ENCODE measurements around the gene ZNF735. TPM values are rescaled to one million over a fixed set of nuclear protein-coding genes. Genes with fewer than 3 reads are reported as not detected.

The ZNF735 gene
- total and polyA plus RNA-seq, 9 of the 15 experiments (the other 6 are each of a cell fraction or from before 2014, with no cell fraction given) = not detected

DNA sequence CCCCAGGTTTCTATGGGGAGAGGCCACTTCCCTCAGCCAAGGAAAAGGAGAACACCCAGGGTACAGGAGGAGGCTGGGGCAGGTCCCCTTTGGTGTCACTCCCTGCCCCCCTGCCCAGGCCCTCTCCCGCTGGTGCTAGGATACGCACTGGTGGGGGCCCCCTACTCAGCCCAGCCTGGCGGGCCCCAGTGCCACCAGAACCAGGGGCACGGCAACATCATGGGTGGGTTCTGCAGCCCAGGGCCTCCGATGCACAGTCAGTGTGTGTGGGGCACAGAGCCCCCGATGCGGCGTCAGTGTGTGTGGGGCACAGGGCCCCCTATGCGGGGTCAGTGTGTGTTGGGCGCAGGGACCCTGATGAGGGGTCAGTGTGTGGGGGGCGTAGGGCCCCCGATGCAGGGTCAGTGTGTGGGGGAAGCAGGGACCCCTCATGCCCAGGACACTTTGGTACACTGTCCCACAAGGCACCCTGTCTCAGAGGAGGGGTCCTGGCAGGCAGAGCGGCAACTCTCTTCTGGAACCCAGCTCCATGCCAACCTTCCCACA, 23.1 kb upstream of the ZNF735 start:
- intact Hi-C loops (cut with micrococcal nuclease) (no loop called here), in situ Hi-C loops (cut with MboI) (no loop called here)
- FAIRE-seq (no peak), DNase-seq (ENCODE audit: extremely low read depth in 1 of 4, low spot score in 3 of 4) (no peak), ATAC-seq (no peak)
- Histone ChIP-seq H2AFZ (ENCODE audit: low read depth, low read length) (no peak overlapping the region), H3K36me3 (ENCODE audit: control insufficient read depth, insufficient read depth, low read length) (no peaks in the 10 kb centered on the region), H3K79me2 (ENCODE audit: control insufficient read depth, insufficient read depth, low read length) (no peaks in the 10 kb centered on the region), H3K4me1 (replicated peaks in 1 of 2; ENCODE audit: control insufficient read depth in 2 of 2, insufficient read depth in 2 of 2, low read length in 2 of 2) (no peaks in the 10 kb centered on the region; a peak in 1 of 5 replicates), H3K9me1 (ENCODE audit: control insufficient read depth, insufficient read depth, low read length) (no peaks in the 10 kb centered on the region), H4K20me1 (replicated peaks; ENCODE audit: control insufficient read depth, insufficient read depth, low read length) (no peaks in the 10 kb centered on the region), H3K9ac (ENCODE audit: insufficient read depth in 1 of 2, low read depth in 2 of 2, low read length in 2 of 2) (no peak overlapping the region), H3K4me2 (ENCODE audit: insufficient read depth, low read length) (no peak overlapping the region), H3K9me3 (replicated peaks; ENCODE audit: control insufficient read depth, insufficient read depth, low read depth, low read length) (no peaks in the 10 kb centered on the region), H3K27ac (ENCODE audit: extremely low read depth, low read depth, low read length) (no peak overlapping the region), H3K27me3 (ENCODE audit: control insufficient read depth in 2 of 2, insufficient read depth in 2 of 2, low read length in 2 of 2) (no peaks in the 10 kb centered on the region), H3K4me3 (no peak overlapping the region)
- 23% methylated on average over 13 of the region's 13 CpGs for WGBS (ENCODE audit: insufficient coverage, low coverage, missing lambda C conversion rate)
- no TSS peak for BruUV-seq (replicated peaks)
- TF ChIP-seq ZNF212 (CRISPR knock-in tag; IDR thresholded peaks at IDR 0.05) = no peak
- no peak for TF ChIP-seq GABPB2 (CRISPR knock-in tag; conservative IDR thresholded peaks at IDR 0.05)
- no peak for TF ChIP-seq ZNF217 (CRISPR knock-in tag; IDR thresholded peaks at IDR 0.05)
- TF ChIP-seq NCOR1 (IDR thresholded peaks at IDR 0.05) = no peak
- ChIA-PET CTCF (ENCODE audit: low intra/inter-chr PET ratio) (no interaction called here), POLR2A (no interaction called here)

GRCh38 chr7:64184376-64184775, 22.6 kb upstream of the ZNF735 start:
- H3K4me3 ChIP-seq = no peak overlapping the region
- H3K36me3 ChIP-seq (ENCODE audit: control insufficient read depth, insufficient read depth, low read length) = no peaks in the 10 kb centered on the region
- no peaks in the 10 kb centered on the region for H4K20me1 ChIP-seq (replicated peaks; ENCODE audit: control insufficient read depth, insufficient read depth, low read length)
- H3K9me1 ChIP-seq (ENCODE audit: control insufficient read depth, insufficient read depth, low read length) = no peaks in the 10 kb centered on the region
- CTCF ChIA-PET (ENCODE audit: low intra/inter-chr PET ratio) = no interaction called here
- FAIRE-seq (no peak), ATAC-seq (no peak), DNase-seq (ENCODE audit: extremely low read depth in 1 of 4, low spot score in 3 of 4) (no peak)
- H3K4me1 ChIP-seq (replicated peaks in 1 of 2; ENCODE audit: control insufficient read depth in 2 of 2, insufficient read depth in 2 of 2, low read length in 2 of 2) = no peaks in the 10 kb centered on the region; a peak in 1 of 5 replicates
- H3K9me3 ChIP-seq (replicated peaks; ENCODE audit: control insufficient read depth, insufficient read depth, low read depth, low read length) = no peaks in the 10 kb centered on the region
- WGBS (ENCODE audit: insufficient coverage, low coverage, missing lambda C conversion rate) = 4% methylated on average over 10 of the region's 12 CpGs
- H3K9ac ChIP-seq (ENCODE audit: insufficient read depth in 1 of 2, low read depth in 2 of 2, low read length in 2 of 2) = no peak overlapping the region
- no peak overlapping the region for H2AFZ ChIP-seq (ENCODE audit: low read depth, low read length)
- POLR2A ChIA-PET = no interaction called here
- no peak overlapping the region for H3K4me2 ChIP-seq (ENCODE audit: insufficient read depth, low read length)
- in situ Hi-C loops (cut with MboI) = no loop called here
- intact Hi-C loops (cut with micrococcal nuclease) = no loop called here
- H3K79me2 ChIP-seq (ENCODE audit: control insufficient read depth, insufficient read depth, low read length) = no peaks in the 10 kb centered on the region
- no TSS peak for BruUV-seq (replicated peaks)
- no peak overlapping the region for H3K27ac ChIP-seq (ENCODE audit: extremely low read depth, low read depth, low read length)
- no peaks in the 10 kb centered on the region for H3K27me3 ChIP-seq (ENCODE audit: control insufficient read depth in 2 of 2, insufficient read depth in 2 of 2, low read length in 2 of 2)
- TF ChIP-seq ZNF133 (CRISPR knock-in tag; IDR thresholded peaks at IDR 0.05) = no peak
- TF ChIP-seq LEF1 (IDR thresholded peaks at IDR 0.05) = no peak
- TF ChIP-seq KDM4B (IDR thresholded peaks at IDR 0.05; ENCODE audit: borderline replicate concordance in 2 of 2, low read depth in 1 of 2) = no peak
- TF ChIP-seq, protein P1, sequence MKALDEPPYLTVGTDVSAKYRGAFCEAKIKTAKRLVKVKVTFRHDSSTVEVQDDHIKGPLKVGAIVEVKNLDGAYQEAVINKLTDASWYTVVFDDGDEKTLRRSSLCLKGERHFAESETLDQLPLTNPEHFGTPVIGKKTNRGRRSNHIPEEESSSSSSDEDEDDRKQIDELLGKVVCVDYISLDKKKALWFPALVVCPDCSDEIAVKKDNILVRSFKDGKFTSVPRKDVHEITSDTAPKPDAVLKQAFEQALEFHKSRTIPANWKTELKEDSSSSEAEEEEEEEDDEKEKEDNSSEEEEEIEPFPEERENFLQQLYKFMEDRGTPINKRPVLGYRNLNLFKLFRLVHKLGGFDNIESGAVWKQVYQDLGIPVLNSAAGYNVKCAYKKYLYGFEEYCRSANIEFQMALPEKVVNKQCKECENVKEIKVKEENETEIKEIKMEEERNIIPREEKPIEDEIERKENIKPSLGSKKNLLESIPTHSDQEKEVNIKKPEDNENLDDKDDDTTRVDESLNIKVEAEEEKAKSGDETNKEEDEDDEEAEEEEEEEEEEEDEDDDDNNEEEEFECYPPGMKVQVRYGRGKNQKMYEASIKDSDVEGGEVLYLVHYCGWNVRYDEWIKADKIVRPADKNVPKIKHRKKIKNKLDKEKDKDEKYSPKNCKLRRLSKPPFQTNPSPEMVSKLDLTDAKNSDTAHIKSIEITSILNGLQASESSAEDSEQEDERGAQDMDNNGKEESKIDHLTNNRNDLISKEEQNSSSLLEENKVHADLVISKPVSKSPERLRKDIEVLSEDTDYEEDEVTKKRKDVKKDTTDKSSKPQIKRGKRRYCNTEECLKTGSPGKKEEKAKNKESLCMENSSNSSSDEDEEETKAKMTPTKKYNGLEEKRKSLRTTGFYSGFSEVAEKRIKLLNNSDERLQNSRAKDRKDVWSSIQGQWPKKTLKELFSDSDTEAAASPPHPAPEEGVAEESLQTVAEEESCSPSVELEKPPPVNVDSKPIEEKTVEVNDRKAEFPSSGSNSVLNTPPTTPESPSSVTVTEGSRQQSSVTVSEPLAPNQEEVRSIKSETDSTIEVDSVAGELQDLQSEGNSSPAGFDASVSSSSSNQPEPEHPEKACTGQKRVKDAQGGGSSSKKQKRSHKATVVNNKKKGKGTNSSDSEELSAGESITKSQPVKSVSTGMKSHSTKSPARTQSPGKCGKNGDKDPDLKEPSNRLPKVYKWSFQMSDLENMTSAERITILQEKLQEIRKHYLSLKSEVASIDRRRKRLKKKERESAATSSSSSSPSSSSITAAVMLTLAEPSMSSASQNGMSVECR (CRISPR knock-in tag; IDR thresholded peaks at IDR 0.05) = no peak
- no peak for TF ChIP-seq LCOR (CRISPR knock-in tag; IDR thresholded peaks at IDR 0.05)
- TF ChIP-seq ZNF695 (CRISPR knock-in tag; IDR thresholded peaks at IDR 0.05) = no peak
- no peak for TF ChIP-seq ELK1 (CRISPR knock-in tag; IDR thresholded peaks at IDR 0.05)
